Measurements from ENCODE around the gene SHROOM2. TPM values are rescaled to one million over a fixed set of nuclear protein-coding genes. Genes with fewer than 3 reads are reported as not detected.

The SHROOM2 gene
- total RNA-seq, 4 donors from 2014 or later, result 0.67 to 2.3 (median 1.6) TPM

DNA sequence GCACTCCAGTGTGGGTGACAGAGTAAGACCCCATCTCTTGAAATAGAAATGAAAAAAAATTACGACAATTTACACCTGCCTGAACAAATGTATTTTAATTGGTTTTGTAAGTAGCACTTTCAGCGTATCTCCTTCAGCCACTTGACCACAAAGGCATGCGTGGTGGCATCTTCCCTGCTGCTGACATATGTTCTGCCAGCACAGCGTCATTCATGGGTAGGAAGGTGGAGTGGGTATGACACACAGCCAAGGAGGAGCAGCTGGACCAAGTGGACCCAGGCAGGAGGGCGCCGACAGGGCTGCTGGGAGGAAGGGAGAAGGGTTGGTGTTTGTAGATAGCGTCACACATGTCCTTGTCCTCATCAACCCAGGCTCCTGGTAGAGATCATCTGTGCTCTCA, 152.3 kb downstream of the SHROOM2 start:
- WGBS, 2 donors (ENCODE audit: low coverage in 1 of 2), result 91% methylated on average over 6 of the region's 7 CpGs; no CpG with 5 or more reads in 1 of the 2 donors
- H3K9me3 ChIP-seq, result no peaks in the 10 kb centered on the region
- H3K4me1 ChIP-seq, result no peaks in the 10 kb centered on the region
- ATAC-seq, result no peak
- no peak overlapping the region for H3K27ac ChIP-seq
- no peak overlapping the region for H3K4me3 ChIP-seq
- no peaks in the 10 kb centered on the region for H3K27me3 ChIP-seq
- H3K36me3 ChIP-seq, result no peaks in the 10 kb centered on the region
- TF ChIP-seq EP300 (IDR thresholded peaks at IDR 0.05) (no peak), POLR2A (IDR thresholded peaks at IDR 0.05) (no peak), POLR2AphosphoS5 (IDR thresholded peaks at IDR 0.05) (no peak)
- TF ChIP-seq, protein P1, sequence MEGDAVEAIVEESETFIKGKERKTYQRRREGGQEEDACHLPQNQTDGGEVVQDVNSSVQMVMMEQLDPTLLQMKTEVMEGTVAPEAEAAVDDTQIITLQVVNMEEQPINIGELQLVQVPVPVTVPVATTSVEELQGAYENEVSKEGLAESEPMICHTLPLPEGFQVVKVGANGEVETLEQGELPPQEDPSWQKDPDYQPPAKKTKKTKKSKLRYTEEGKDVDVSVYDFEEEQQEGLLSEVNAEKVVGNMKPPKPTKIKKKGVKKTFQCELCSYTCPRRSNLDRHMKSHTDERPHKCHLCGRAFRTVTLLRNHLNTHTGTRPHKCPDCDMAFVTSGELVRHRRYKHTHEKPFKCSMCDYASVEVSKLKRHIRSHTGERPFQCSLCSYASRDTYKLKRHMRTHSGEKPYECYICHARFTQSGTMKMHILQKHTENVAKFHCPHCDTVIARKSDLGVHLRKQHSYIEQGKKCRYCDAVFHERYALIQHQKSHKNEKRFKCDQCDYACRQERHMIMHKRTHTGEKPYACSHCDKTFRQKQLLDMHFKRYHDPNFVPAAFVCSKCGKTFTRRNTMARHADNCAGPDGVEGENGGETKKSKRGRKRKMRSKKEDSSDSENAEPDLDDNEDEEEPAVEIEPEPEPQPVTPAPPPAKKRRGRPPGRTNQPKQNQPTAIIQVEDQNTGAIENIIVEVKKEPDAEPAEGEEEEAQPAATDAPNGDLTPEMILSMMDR (IDR thresholded peaks at IDR 0.05), result no peak

DNA sequence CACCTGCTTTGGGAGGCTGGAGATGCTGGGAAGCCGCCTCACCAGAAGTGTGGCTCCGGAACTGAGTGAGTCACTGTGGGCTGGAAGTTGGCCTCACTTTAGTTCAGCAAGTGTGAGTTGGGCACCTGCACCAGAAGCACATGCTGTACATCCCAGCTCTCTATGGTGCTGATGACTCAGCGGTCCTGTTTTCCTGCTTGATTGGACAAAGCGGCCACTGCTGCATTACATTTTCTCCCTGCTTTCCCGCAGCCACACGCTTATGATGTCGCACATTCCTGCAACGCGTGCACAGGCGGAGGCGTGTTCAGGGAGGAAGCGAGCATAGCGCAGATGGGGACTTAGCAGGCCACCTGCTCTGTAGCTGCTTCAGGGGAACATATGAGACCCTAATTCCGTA, 154.2 kb downstream of the SHROOM2 start:
- WGBS, 2 donors (ENCODE audit: low coverage in 1 of 2), result 95 to 100% methylated on average over 1 to 4 of the region's 14 CpGs
- TF ChIP-seq POLR2A (IDR thresholded peaks at IDR 0.05) (no peak), POLR2AphosphoS5 (IDR thresholded peaks at IDR 0.05) (no peak), EP300 (IDR thresholded peaks at IDR 0.05) (no peak)
- TF ChIP-seq, protein P1 (IDR thresholded peaks at IDR 0.05), result no peak
- Histone ChIP-seq H3K36me3 (no peaks in the 10 kb centered on the region), H3K27ac (no peak overlapping the region), H3K27me3 (no peaks in the 10 kb centered on the region), H3K4me3 (no peak overlapping the region), H3K9me3 (no peaks in the 10 kb centered on the region), H3K4me1 (no peaks in the 10 kb centered on the region)
- ATAC-seq, result no peak

DNA sequence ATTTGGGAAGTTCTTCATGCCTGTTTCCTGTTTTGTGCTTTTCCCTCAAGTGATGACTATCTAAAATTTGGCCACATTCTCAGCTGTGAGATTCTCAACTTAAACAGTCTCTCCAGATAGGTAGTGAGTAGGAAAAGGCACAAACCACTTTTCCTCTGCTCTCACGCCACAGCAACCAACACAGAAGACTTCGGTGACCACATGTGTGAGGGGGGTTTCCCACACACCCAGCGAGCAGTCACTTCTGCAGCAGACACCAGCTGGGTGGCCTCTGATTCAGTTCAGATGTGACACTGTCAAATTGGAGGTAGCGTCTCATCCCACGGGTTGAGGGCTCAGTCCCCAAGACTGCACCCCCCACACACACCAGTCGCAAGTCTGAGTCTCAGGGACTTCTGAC, 155.9 kb downstream of the SHROOM2 start:
- WGBS, 2 donors (ENCODE audit: low coverage in 1 of 2), result 90% methylated on average over 2 of the region's 6 CpGs; no CpG with 5 or more reads in 1 of the 2 donors
- no peak overlapping the region for H3K27ac ChIP-seq
- no peaks in the 10 kb centered on the region for H3K36me3 ChIP-seq
- H3K27me3 ChIP-seq, result no peaks in the 10 kb centered on the region
- no peak overlapping the region for H3K4me3 ChIP-seq
- no peaks in the 10 kb centered on the region for H3K9me3 ChIP-seq
- TF ChIP-seq POLR2A (IDR thresholded peaks at IDR 0.05) (no peak), POLR2AphosphoS5 (IDR thresholded peaks at IDR 0.05) (no peak), EP300 (IDR thresholded peaks at IDR 0.05) (no peak)
- no peak for ATAC-seq
- H3K4me1 ChIP-seq, result no peaks in the 10 kb centered on the region

DNA sequence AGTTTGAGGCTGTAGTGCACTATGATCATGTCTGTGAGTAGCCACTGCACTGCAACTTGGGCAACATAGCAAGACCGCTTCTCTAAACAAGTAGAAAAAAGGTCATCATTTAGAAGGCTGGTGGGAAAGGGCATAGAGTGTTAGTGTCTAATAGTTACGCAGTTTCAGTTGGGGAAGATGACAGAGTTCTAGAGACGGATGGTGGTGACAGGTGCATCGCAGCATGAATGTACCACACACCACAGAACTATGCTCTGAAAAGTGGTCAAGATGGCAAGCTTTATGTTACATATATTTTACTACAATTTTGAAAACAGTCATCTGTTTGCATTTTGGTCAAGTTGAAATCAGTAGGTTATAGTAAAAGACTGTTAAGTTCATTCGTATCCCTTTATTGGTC, 157.2 kb downstream of the SHROOM2 start:
- ATAC-seq, result no peak
- no peaks in the 10 kb centered on the region for H3K4me1 ChIP-seq
- H3K36me3 ChIP-seq, result no peaks in the 10 kb centered on the region
- WGBS, 2 donors (ENCODE audit: low coverage in 1 of 2), result 98 to 100% methylated on average over 5 of the region's 5 CpGs
- no peaks in the 10 kb centered on the region for H3K27me3 ChIP-seq
- no peak for TF ChIP-seq POLR2AphosphoS5 (IDR thresholded peaks at IDR 0.05)
- no peak for TF ChIP-seq EP300 (IDR thresholded peaks at IDR 0.05)
- TF ChIP-seq POLR2A (IDR thresholded peaks at IDR 0.05), result no peak
- TF ChIP-seq, protein P1 (IDR thresholded peaks at IDR 0.05), result no peak
- no peak overlapping the region for H3K27ac ChIP-seq
- H3K9me3 ChIP-seq, result no peaks in the 10 kb centered on the region
- H3K4me3 ChIP-seq, result no peak overlapping the region

DNA sequence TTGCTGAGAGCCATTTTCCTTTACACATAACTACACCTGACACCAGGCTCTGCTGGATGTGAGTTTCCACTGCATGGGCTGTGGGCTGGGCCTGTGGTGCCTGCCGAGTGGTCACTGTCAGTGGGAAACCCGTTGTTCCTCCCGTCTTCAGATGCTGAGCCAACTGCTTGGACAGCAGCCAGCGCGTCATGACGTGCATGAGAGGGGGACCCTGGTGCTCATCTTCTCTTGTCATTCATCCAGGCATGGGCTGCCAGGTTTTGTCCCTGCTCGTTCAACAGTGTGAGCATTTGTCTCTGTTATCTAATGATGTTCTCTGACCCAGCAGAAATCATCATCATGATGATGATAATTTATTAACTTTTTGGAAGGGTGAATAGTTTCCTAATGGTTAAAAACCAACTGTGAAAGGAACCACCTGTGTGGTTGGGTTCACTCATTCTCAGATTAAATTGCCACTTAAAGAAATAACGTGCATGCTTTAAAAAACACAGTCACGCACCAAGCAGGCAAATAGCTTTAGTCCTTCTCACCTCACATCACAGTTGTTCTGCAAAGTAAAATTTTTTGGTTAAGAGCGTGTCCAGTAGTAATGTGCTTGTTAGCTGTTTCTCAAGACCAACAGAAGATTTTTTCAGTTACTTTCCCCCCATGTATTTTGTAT, 161.0 kb downstream of the SHROOM2 start:
- Histone ChIP-seq H3K27me3 (no peaks in the 10 kb centered on the region), H3K4me3 (no peak overlapping the region), H3K4me1 (no peaks in the 10 kb centered on the region), H3K36me3 (no peaks in the 10 kb centered on the region), H3K9me3 (no peaks in the 10 kb centered on the region), H3K27ac (no peak overlapping the region)
- TF ChIP-seq POLR2A (IDR thresholded peaks at IDR 0.05), result no peak
- TF ChIP-seq EP300 (IDR thresholded peaks at IDR 0.05), result no peak
- no peak for TF ChIP-seq POLR2AphosphoS5 (IDR thresholded peaks at IDR 0.05)
- TF ChIP-seq, protein P1 (IDR thresholded peaks at IDR 0.05), result no peak
- WGBS, 2 donors (ENCODE audit: low coverage in 1 of 2), result 66 to 83% methylated on average over 2 to 9 of the region's 10 CpGs
- ATAC-seq, result no peak

Data from gastroesophageal sphincter (tissue), 4 donors.